Measurements from ENCODE around the gene SLC7A14. TPM values are rescaled to one million over a fixed set of nuclear protein-coding genes. Genes with fewer than 3 reads are reported as not detected.

Gene SLC7A14
- total and polyA plus RNA-seq, 2 experiments from 2014 or later: 0.05 TPM; not detected in 1

- H2AFZ ChIP-seq: no peak overlapping the region
- in situ Hi-C loops (cut with MboI): no loop called here
Measured at GRCh38 chr3:170621256-170621655, 35.4 kb upstream of the SLC7A14 start.

GRCh38 chr3:170614214-170614966, 28.5 kb upstream of the SLC7A14 start:
- peaks cover 8% of the 10 kb centered on the region for H3F3A ChIP-seq (ENCODE audit: insufficient read depth)
- H3K9me2 ChIP-seq (ENCODE audit: insufficient read depth): no peaks in the 10 kb centered on the region
- no peaks in the 10 kb centered on the region for H3K27me3 ChIP-seq (replicated peaks; ENCODE audit: insufficient read depth)
- 2 to 3% methylated on average over 5 of the region's 5 CpGs for WGBS, 2 experiments (ENCODE audit: low coverage in 1 of 2, low lambda C conversion rate in 2 of 2, missing lambda C conversion rate in 2 of 2)
- TF ChIP-seq EZH2 (IDR thresholded peaks at IDR 0.05; ENCODE audit: insufficient read depth, poor library complexity, severe bottlenecking): no peak
- peak; percentile 96 for DNase-seq
- no peak overlapping the region for H3K9ac ChIP-seq
- H4K20me1 ChIP-seq (ENCODE audit: insufficient read depth): no peaks in the 10 kb centered on the region
- no peaks in the 10 kb centered on the region for H3K36me3 ChIP-seq (ENCODE audit: low read depth)
- no peak overlapping the region for H3K27ac ChIP-seq
- no peaks in the 10 kb centered on the region for H3K79me2 ChIP-seq (ENCODE audit: insufficient read depth)
- peak overlapping the region; percentile 25 for H3K4me2 ChIP-seq (ENCODE audit: unreplicated experiment)
- no peaks in the 10 kb centered on the region for H3K9me3 ChIP-seq (ENCODE audit: low read depth)
- no peak overlapping the region for H3K4me3 ChIP-seq
- no peak overlapping the region for H2AFZ ChIP-seq
- in situ Hi-C loops (cut with MboI): no loop called here
- H3K4me1 ChIP-seq (ENCODE audit: insufficient read depth): peaks cover 7% of the 10 kb centered on the region

More at GRCh38 chr3:170621256-170621655, 35.4 kb upstream of the SLC7A14 start:
- Histone ChIP-seq H3K9me2 (ENCODE audit: insufficient read depth) (no peaks in the 10 kb centered on the region), H3K9me3 (ENCODE audit: low read depth) (no peaks in the 10 kb centered on the region), H3K4me1 (ENCODE audit: insufficient read depth) (peaks cover 17% of the 10 kb centered on the region), H3K79me2 (ENCODE audit: insufficient read depth) (no peaks in the 10 kb centered on the region), H3F3A (ENCODE audit: insufficient read depth) (peaks cover 21% of the 10 kb centered on the region), H4K20me1 (ENCODE audit: insufficient read depth) (no peaks in the 10 kb centered on the region), H3K36me3 (ENCODE audit: low read depth) (no peaks in the 10 kb centered on the region), H3K4me3 (no peak overlapping the region), H3K4me2 (ENCODE audit: unreplicated experiment) (no peak overlapping the region), H3K27ac (no peak overlapping the region), H3K9ac (no peak overlapping the region), H3K27me3 (replicated peaks; ENCODE audit: insufficient read depth) (no peaks in the 10 kb centered on the region)
- WGBS, 2 experiments (ENCODE audit: low coverage in 1 of 2, low lambda C conversion rate in 2 of 2, missing lambda C conversion rate in 2 of 2): 95 to 97% methylated on average over 5 of the region's 5 CpGs
- TF ChIP-seq EZH2 (IDR thresholded peaks at IDR 0.05; ENCODE audit: insufficient read depth, poor library complexity, severe bottlenecking): no peak
- TF ChIP-seq EZH2phosphoT487 (IDR thresholded peaks at IDR 0.05; ENCODE audit: insufficient read depth, low read depth): no peak
- no peak for DNase-seq

GRCh38 chr3:170611751-170612150, 25.9 kb upstream of the SLC7A14 start:
- Histone ChIP-seq H3K79me2 (ENCODE audit: insufficient read depth) (no peaks in the 10 kb centered on the region), H3K4me3 (no peak overlapping the region), H3K27me3 (replicated peaks; ENCODE audit: insufficient read depth) (no peaks in the 10 kb centered on the region), H3K9me2 (ENCODE audit: insufficient read depth) (no peaks in the 10 kb centered on the region), H3K27ac (no peak overlapping the region), H3K9ac (no peak overlapping the region), H2AFZ (no peak overlapping the region), H3K36me3 (ENCODE audit: low read depth) (no peaks in the 10 kb centered on the region), H3F3A (ENCODE audit: insufficient read depth) (peaks cover 8% of the 10 kb centered on the region), H3K4me2 (ENCODE audit: unreplicated experiment) (no peak overlapping the region), H3K9me3 (ENCODE audit: low read depth) (no peaks in the 10 kb centered on the region), H4K20me1 (ENCODE audit: insufficient read depth) (no peaks in the 10 kb centered on the region), H3K4me1 (ENCODE audit: insufficient read depth) (peaks cover 7% of the 10 kb centered on the region)
- 100% methylated on average over 2 of the region's 2 CpGs for WGBS, 2 experiments (ENCODE audit: low coverage in 1 of 2, low lambda C conversion rate in 2 of 2, missing lambda C conversion rate in 2 of 2)
- in situ Hi-C loops (cut with MboI): no loop called here
- no peak for DNase-seq
- TF ChIP-seq EZH2phosphoT487 (IDR thresholded peaks at IDR 0.05; ENCODE audit: insufficient read depth, low read depth) (no peak), EZH2 (IDR thresholded peaks at IDR 0.05; ENCODE audit: insufficient read depth, poor library complexity, severe bottlenecking) (no peak)

GRCh38 chr3:170610321-170610884, 24.5 kb upstream of the SLC7A14 start:
- no peaks in the 10 kb centered on the region for H3K9me3 ChIP-seq (ENCODE audit: low read depth)
- no peaks in the 10 kb centered on the region for H4K20me1 ChIP-seq (ENCODE audit: insufficient read depth)
- H3K36me3 ChIP-seq (ENCODE audit: low read depth): no peaks in the 10 kb centered on the region
- H3K4me3 ChIP-seq: no peak overlapping the region
- no peaks in the 10 kb centered on the region for H3K79me2 ChIP-seq (ENCODE audit: insufficient read depth)
- peaks cover 8% of the 10 kb centered on the region for H3F3A ChIP-seq (ENCODE audit: insufficient read depth)
- H3K27me3 ChIP-seq (replicated peaks; ENCODE audit: insufficient read depth): no peaks in the 10 kb centered on the region
- H3K9me2 ChIP-seq (ENCODE audit: insufficient read depth): no peaks in the 10 kb centered on the region
- peak; percentile 9 for DNase-seq
- no peak overlapping the region for H3K9ac ChIP-seq
- H3K4me2 ChIP-seq (ENCODE audit: unreplicated experiment): no peak overlapping the region
- in situ Hi-C loops (cut with MboI): no loop called here
- peaks cover 7% of the 10 kb centered on the region for H3K4me1 ChIP-seq (ENCODE audit: insufficient read depth)
- no peak overlapping the region for H2AFZ ChIP-seq
- no peak for TF ChIP-seq EZH2 (IDR thresholded peaks at IDR 0.05; ENCODE audit: insufficient read depth, poor library complexity, severe bottlenecking)
- no peak for TF ChIP-seq EZH2phosphoT487 (IDR thresholded peaks at IDR 0.05; ENCODE audit: insufficient read depth, low read depth)
- 89 to 96% methylated on average over 8 of the region's 8 CpGs for WGBS, 2 experiments (ENCODE audit: low coverage in 1 of 2, low lambda C conversion rate in 2 of 2, missing lambda C conversion rate in 2 of 2)
- H3K27ac ChIP-seq: no peak overlapping the region

Measured in GM23248 (cell line).